ENCODE data around the gene RHD. TPM values are rescaled to one million over a fixed set of nuclear protein-coding genes. Genes with fewer than 3 reads are reported as not detected.
"Not testable (repeated sequence)": the region's sequence is repeated elsewhere in the genome, so short reads cannot be mapped to it uniquely, and the experiment has no call there.

RHD gene
- polyA plus RNA-seq, 3 donors, result 0.53 TPM; not detected in 2

- Mint-ChIP-seq H3K9me3 (no peaks in the 10 kb centered on the region), H3K4me3 (no peak overlapping the region), H3K4me1 (peaks cover 12% of the 10 kb centered on the region), H3K36me3 (no peaks in the 10 kb centered on the region), H3K27ac (peak overlapping the region in 4 of 7 donors; percentile 68 to 82 (median 76)), H3K27me3 (ENCODE audit: low read depth in 3 of 3) (peaks cover 0 to 3% (median 0%) of the 10 kb centered on the region in 3 donors)
- no peak for DNase-seq
- Histone ChIP-seq H3K79me2 (ENCODE audit: insufficient read depth, low read length) (no peaks in the 10 kb centered on the region), H3K4me2 (replicated peaks; ENCODE audit: extremely low read depth, low read length, poor library complexity, severe bottlenecking) (no peak overlapping the region), H3K36me3 (replicated peaks in 1 of 2; ENCODE audit: control insufficient read depth in 1 of 2, insufficient read depth in 2 of 2, low read length in 2 of 2) (no peaks in the 10 kb centered on the region), H3K9me3 (replicated peaks in 1 of 2; ENCODE audit: control insufficient read depth in 1 of 2, insufficient read depth in 1 of 2, low read length in 2 of 2) (no peaks in the 10 kb centered on the region), H4K20me1 (ENCODE audit: insufficient read depth, low read length) (no peaks in the 10 kb centered on the region), H3K4me1 (ENCODE audit: control insufficient read depth in 1 of 2, insufficient read depth in 2 of 2, low read length in 2 of 2) (peaks cover 5 to 9% of the 10 kb centered on the region in 2 donors), H3K27ac (ENCODE audit: low read depth in 1 of 2, low read length in 2 of 2) (peak overlapping the region in 1 of 2 donors; percentile 41), H3K27me3 (ENCODE audit: control insufficient read depth in 2 of 2, insufficient read depth in 2 of 2, low read length in 2 of 2) (no peaks in the 10 kb centered on the region), H2AFZ (ENCODE audit: insufficient read depth, low read depth, low read length, poor library complexity, severe bottlenecking) (no peak overlapping the region), H3K9ac (ENCODE audit: insufficient read depth, low read length, poor library complexity, severe bottlenecking) (no peak overlapping the region), H3K4me3 (replicated peaks in 1 of 3; ENCODE audit: low read depth in 2 of 3, low read length in 3 of 3) (no peak overlapping the region)
- WGBS (ENCODE audit: insufficient coverage), result 65% methylated on average over 2 of the region's 4 CpGs
- intact Hi-C loops (cut with micrococcal nuclease), result no loop called here
- no peak for TF ChIP-seq CTCF (IDR thresholded peaks at IDR 0.05)
Measured at GRCh38 chr1:25369241-25369640, 96.9 kb downstream of the RHD start.

- H3K4me2 ChIP-seq (replicated peaks; ENCODE audit: extremely low read depth, low read length, poor library complexity, severe bottlenecking); H3K27me3 Mint-ChIP-seq (ENCODE audit: low read depth in 3 of 3): not testable (repeated sequence)
Measured at GRCh38 chr1:25369691-25370271, 97.5 kb downstream of the RHD start.

GRCh38 chr1:25371757-25372156, 99.4 kb downstream of the RHD start:
- H3K9ac ChIP-seq (ENCODE audit: insufficient read depth, low read length, poor library complexity, severe bottlenecking); H3K4me3 Mint-ChIP-seq; H3K27ac ChIP-seq (ENCODE audit: low read depth in 1 of 2, low read length in 2 of 2); H3K27me3 ChIP-seq (ENCODE audit: control insufficient read depth in 2 of 2, insufficient read depth in 2 of 2, low read length in 2 of 2); H3K79me2 ChIP-seq (ENCODE audit: insufficient read depth, low read length); H3K4me2 ChIP-seq (replicated peaks; ENCODE audit: extremely low read depth, low read length, poor library complexity, severe bottlenecking); H3K4me3 ChIP-seq (replicated peaks in 1 of 3; ENCODE audit: low read depth in 2 of 3, low read length in 3 of 3); H3K4me1 ChIP-seq (ENCODE audit: control insufficient read depth in 1 of 2, insufficient read depth in 2 of 2, low read length in 2 of 2); H3K36me3 Mint-ChIP-seq; H3K27ac Mint-ChIP-seq; H3K27me3 Mint-ChIP-seq (ENCODE audit: low read depth in 3 of 3); H2AFZ ChIP-seq (ENCODE audit: insufficient read depth, low read depth, low read length, poor library complexity, severe bottlenecking); intact Hi-C loops (cut with micrococcal nuclease); H3K9me3 ChIP-seq (replicated peaks in 1 of 2; ENCODE audit: control insufficient read depth in 1 of 2, insufficient read depth in 1 of 2, low read length in 2 of 2); DNase-seq; H3K9me3 Mint-ChIP-seq; H3K36me3 ChIP-seq (replicated peaks in 1 of 2; ENCODE audit: control insufficient read depth in 1 of 2, insufficient read depth in 2 of 2, low read length in 2 of 2); H4K20me1 ChIP-seq (ENCODE audit: insufficient read depth, low read length): not testable (repeated sequence)
- 96% methylated on average over 4 of the region's 7 CpGs for WGBS (ENCODE audit: insufficient coverage)
- H3K4me1 Mint-ChIP-seq, result peaks cover 12% of the 10 kb centered on the region

More at GRCh38 chr1:25369691-25370271, 97.5 kb downstream of the RHD start:
- H3K27me3 ChIP-seq (ENCODE audit: control insufficient read depth in 2 of 2, insufficient read depth in 2 of 2, low read length in 2 of 2); H4K20me1 ChIP-seq (ENCODE audit: insufficient read depth, low read length); H3K36me3 ChIP-seq (replicated peaks in 1 of 2; ENCODE audit: control insufficient read depth in 1 of 2, insufficient read depth in 2 of 2, low read length in 2 of 2); H3K4me3 Mint-ChIP-seq; H3K9ac ChIP-seq (ENCODE audit: insufficient read depth, low read length, poor library complexity, severe bottlenecking); H2AFZ ChIP-seq (ENCODE audit: insufficient read depth, low read depth, low read length, poor library complexity, severe bottlenecking); intact Hi-C loops (cut with micrococcal nuclease); H3K9me3 Mint-ChIP-seq; H3K4me3 ChIP-seq (replicated peaks in 1 of 3; ENCODE audit: low read depth in 2 of 3, low read length in 3 of 3); H3K36me3 Mint-ChIP-seq; H3K27ac ChIP-seq (ENCODE audit: low read depth in 1 of 2, low read length in 2 of 2); H3K79me2 ChIP-seq (ENCODE audit: insufficient read depth, low read length); H3K4me1 ChIP-seq (ENCODE audit: control insufficient read depth in 1 of 2, insufficient read depth in 2 of 2, low read length in 2 of 2); H3K9me3 ChIP-seq (replicated peaks in 1 of 2; ENCODE audit: control insufficient read depth in 1 of 2, insufficient read depth in 1 of 2, low read length in 2 of 2): not testable (repeated sequence)
- 68% methylated on average over 3 of the region's 12 CpGs for WGBS (ENCODE audit: insufficient coverage)
- peak overlapping the region; percentile 26 to 87 (median 71) for H3K27ac Mint-ChIP-seq
- peak in 1 of 3 donors; percentile 18 for DNase-seq
- peaks cover 12% of the 10 kb centered on the region for H3K4me1 Mint-ChIP-seq

GRCh38 chr1:25378367-25378766, 106.1 kb downstream of the RHD start:
- H2AFZ ChIP-seq (ENCODE audit: insufficient read depth, low read depth, low read length, poor library complexity, severe bottlenecking); H3K27me3 Mint-ChIP-seq (ENCODE audit: low read depth in 3 of 3); H3K9me3 ChIP-seq (replicated peaks in 1 of 2; ENCODE audit: control insufficient read depth in 1 of 2, insufficient read depth in 1 of 2, low read length in 2 of 2); H3K27ac Mint-ChIP-seq; H3K4me2 ChIP-seq (replicated peaks; ENCODE audit: extremely low read depth, low read length, poor library complexity, severe bottlenecking); DNase-seq; H3K9me3 Mint-ChIP-seq; H3K36me3 ChIP-seq (replicated peaks in 1 of 2; ENCODE audit: control insufficient read depth in 1 of 2, insufficient read depth in 2 of 2, low read length in 2 of 2); H3K9ac ChIP-seq (ENCODE audit: insufficient read depth, low read length, poor library complexity, severe bottlenecking); H3K36me3 Mint-ChIP-seq; H3K79me2 ChIP-seq (ENCODE audit: insufficient read depth, low read length); intact Hi-C loops (cut with micrococcal nuclease); H3K27ac ChIP-seq (ENCODE audit: low read depth in 1 of 2, low read length in 2 of 2); H3K4me1 ChIP-seq (ENCODE audit: control insufficient read depth in 1 of 2, insufficient read depth in 2 of 2, low read length in 2 of 2); H3K4me1 Mint-ChIP-seq; H4K20me1 ChIP-seq (ENCODE audit: insufficient read depth, low read length); H3K4me3 ChIP-seq (replicated peaks in 1 of 3; ENCODE audit: low read depth in 2 of 3, low read length in 3 of 3); H3K4me3 Mint-ChIP-seq; H3K27me3 ChIP-seq (ENCODE audit: control insufficient read depth in 2 of 2, insufficient read depth in 2 of 2, low read length in 2 of 2): not testable (repeated sequence)
- WGBS (ENCODE audit: insufficient coverage), result 89% methylated on average over 3 of the region's 3 CpGs

Measured in CD14-positive monocyte (primary cell).